ENCODE measurements around the gene RAP1A.
"Not testable (repeated sequence)": the region's sequence is repeated elsewhere in the genome, so short reads cannot be mapped to it uniquely, and the experiment has no call there.

Gene RAP1A

GRCh38 chr1:111631502-111631901 is 11.9 kb downstream of the RAP1A start:
- ChIA-PET POLR2A (ENCODE audit: low non-redundant PET) (no interaction called here), CTCF (interaction anchor here (0.6 kb wide), 2 partner anchors 10 to 481 kb away, joined by 3 to 5 read pairs; no protein-coding TSS in a partner anchor)
- no peak overlapping the region for H3K27ac ChIP-seq
- TF ChIP-seq, protein P1, sequence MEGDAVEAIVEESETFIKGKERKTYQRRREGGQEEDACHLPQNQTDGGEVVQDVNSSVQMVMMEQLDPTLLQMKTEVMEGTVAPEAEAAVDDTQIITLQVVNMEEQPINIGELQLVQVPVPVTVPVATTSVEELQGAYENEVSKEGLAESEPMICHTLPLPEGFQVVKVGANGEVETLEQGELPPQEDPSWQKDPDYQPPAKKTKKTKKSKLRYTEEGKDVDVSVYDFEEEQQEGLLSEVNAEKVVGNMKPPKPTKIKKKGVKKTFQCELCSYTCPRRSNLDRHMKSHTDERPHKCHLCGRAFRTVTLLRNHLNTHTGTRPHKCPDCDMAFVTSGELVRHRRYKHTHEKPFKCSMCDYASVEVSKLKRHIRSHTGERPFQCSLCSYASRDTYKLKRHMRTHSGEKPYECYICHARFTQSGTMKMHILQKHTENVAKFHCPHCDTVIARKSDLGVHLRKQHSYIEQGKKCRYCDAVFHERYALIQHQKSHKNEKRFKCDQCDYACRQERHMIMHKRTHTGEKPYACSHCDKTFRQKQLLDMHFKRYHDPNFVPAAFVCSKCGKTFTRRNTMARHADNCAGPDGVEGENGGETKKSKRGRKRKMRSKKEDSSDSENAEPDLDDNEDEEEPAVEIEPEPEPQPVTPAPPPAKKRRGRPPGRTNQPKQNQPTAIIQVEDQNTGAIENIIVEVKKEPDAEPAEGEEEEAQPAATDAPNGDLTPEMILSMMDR (conservative IDR thresholded peaks at IDR 0.05; ENCODE audit: low read depth): no peak
- DNase-seq (ENCODE audit: low spot score): no peak

- CTCF ChIA-PET: interaction anchor here (0.7 kb wide), 2 partner anchors 125 to 671 kb away, joined by 3 read pairs; no protein-coding TSS in a partner anchor
- not testable (repeated sequence) for H3K27ac ChIP-seq
Observed at GRCh38 chr1:111632771-111633170, 13.2 kb downstream of the RAP1A start.

DNA sequence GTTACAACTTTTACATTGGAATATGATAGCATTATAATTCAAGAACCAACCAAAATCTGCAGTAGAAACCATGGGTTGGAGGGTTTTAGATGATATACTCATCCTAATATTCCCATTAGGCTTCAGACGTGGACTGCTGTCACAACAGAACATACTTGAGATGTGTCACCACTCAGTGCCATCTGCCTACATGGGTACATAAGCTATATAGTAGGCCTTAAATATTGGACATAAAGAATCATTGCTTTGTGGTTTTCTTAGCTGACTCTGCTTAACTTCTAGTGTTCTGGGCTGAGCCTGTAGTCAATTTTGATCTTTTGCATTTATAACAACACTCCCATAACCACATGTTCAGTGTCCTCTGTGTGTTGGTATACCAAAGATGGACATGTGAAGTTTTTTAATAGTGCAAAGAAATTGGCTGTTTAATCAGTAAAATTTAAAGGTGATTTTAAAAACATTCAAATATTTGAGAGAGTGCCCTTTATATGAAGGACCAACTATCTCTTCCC is 14.2 kb downstream of the RAP1A start:
- TF ChIP-seq, protein P1 (conservative IDR thresholded peaks at IDR 0.05; ENCODE audit: low read depth): no peak
- ChIA-PET POLR2A (ENCODE audit: low non-redundant PET) (no interaction called here), CTCF (no interaction called here)
- no peak overlapping the region for H3K27ac ChIP-seq
- DNase-seq (ENCODE audit: low spot score): no peak

More at GRCh38 chr1:111632771-111633170, 13.2 kb downstream of the RAP1A start:
- POLR2A ChIA-PET (ENCODE audit: low non-redundant PET): interaction anchor here (0.7 kb wide), 1 partner anchor 385 kb away, joined by 3 read pairs; no protein-coding TSS in a partner anchor
- not testable (repeated sequence) for DNase-seq (ENCODE audit: low spot score)

DNA sequence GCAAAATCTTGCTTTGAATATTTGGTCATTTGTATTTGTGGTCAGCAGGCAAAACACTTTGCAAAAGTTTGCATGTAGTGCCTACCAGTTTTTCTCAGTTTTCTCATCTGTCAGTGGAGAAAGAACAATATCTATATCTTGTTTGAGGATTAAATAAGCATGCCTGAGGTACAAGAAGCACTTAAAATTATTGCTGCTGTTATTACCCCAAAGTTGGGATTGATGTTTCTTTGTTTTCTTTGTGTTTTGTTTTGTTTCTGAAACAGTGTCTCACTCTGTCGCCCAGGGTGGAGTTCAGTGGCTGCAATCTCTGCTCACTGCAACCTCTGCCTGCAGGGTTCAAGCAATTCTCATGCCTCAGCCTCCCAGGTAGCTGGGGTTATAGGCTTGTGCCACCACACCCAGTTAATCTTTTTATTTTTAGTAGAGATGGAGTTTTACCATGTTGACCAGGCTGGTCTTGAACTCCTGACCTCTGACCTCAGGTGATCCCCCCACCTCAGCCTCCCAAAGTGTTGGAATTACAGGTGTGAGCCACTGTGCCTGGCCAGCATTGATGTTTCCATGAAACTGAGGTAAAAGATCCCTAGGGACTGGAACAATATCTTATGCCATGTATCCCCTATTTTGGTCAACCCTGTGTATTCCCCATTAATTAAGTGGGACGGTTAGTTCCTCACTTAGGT is 15.9 kb downstream of the RAP1A start:
- CTCF ChIA-PET: no interaction called here
- DNase-seq (ENCODE audit: low spot score): no peak
- TF ChIP-seq, protein P1 (conservative IDR thresholded peaks at IDR 0.05; ENCODE audit: low read depth): no peak
- no peak overlapping the region for H3K27ac ChIP-seq
- POLR2A ChIA-PET (ENCODE audit: low non-redundant PET): no interaction called here

- ChIA-PET POLR2A (ENCODE audit: low non-redundant PET) (no interaction called here), CTCF (no interaction called here)
- TF ChIP-seq, protein P1 (conservative IDR thresholded peaks at IDR 0.05; ENCODE audit: low read depth): no peak
- no peak for DNase-seq (ENCODE audit: low spot score)
- H3K27ac ChIP-seq: no peak overlapping the region
Observed at GRCh38 chr1:111638320-111638719, 18.7 kb downstream of the RAP1A start.

DNA sequence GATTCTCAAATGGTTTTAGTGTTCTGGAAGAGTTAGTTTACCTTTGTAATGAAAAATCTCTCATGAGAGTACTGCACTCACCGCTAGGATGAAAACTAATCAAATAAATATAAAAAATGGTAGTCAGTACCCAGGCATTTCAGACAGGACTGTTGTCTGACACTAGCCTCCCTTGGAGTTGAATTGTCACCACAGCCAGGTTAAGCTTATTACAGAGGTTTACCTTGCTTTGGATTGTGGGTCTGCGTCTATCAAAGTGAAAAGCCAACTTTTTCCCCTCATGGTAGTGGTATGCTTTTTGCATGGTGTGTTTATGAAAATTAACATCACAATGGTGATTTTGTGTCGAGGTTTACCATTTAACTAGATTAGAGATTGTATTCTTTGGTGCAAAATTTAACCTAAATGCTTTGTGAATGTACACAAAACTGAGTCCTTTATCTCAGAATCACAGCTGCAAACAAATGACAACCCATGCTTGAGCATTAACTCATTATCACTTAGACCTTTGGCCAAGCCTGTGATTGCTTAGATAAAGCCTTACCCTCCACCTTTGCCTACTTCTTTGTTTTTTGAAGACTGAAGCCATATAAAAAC is 20.1 kb downstream of the RAP1A start:
- TF ChIP-seq, protein P1 (conservative IDR thresholded peaks at IDR 0.05; ENCODE audit: low read depth): no peak
- CTCF ChIA-PET: interaction anchor here (0.6 kb wide), 1 partner anchor 12 kb away, joined by 6 read pairs; no protein-coding TSS in a partner anchor
- no peak overlapping the region for H3K27ac ChIP-seq
- DNase-seq (ENCODE audit: low spot score): no peak
- POLR2A ChIA-PET (ENCODE audit: low non-redundant PET): no interaction called here

DNA sequence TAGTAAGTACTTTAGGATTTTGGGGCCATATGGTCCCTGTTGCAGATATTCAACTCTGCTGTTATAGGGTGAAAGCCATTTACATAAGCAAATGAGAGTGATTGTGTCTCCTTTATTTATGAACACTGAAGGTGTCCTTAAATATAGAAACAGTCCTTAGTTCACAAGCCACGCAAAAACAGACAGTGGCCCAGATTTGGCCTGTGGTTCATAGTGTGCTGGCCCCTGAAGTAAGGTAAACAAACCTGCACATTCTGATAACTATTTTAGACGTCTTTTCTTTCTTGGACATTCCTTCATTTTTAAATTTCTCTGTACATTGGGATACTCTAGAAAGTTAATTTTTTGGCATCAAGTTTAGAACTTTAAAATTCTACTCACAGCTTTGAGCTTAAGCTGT is 23.5 kb downstream of the RAP1A start:
- DNase-seq (ENCODE audit: low spot score): no peak
- CTCF ChIA-PET: no interaction called here
- TF ChIP-seq, protein P1 (conservative IDR thresholded peaks at IDR 0.05; ENCODE audit: low read depth): no peak
- POLR2A ChIA-PET (ENCODE audit: low non-redundant PET): no interaction called here
- H3K27ac ChIP-seq: no peak overlapping the region

Measured in RWPE1 (cell line).